Choroid plexus epithelial cell (primary cell): ENCODE measurements around the gene SLC6A15.

Source experiments
- DNase-seq: peaks from one replicate; pipeline ENCODE4 v3.0.0-alpha.2; 2010; ENCODE audit warnings: low read depth
- H3K4me3 ChIP-seq: 2 replicates; pipeline ENCODE4 v1.5.1; 2011; ENCODE audit warnings: low read depth, mild to moderate bottlenecking, control low read depth, low read length, moderate library complexity
- TF ChIP-seq, protein P1 (sequence below): conservative IDR thresholded peaks from 2 replicates; pipeline ENCODE4 v1.5.1; 2011; ENCODE audit warnings: low read depth, mild to moderate bottlenecking, control low read depth, inconsistent platforms, low read length, moderate library complexity

SLC6A15 gene

DNA sequence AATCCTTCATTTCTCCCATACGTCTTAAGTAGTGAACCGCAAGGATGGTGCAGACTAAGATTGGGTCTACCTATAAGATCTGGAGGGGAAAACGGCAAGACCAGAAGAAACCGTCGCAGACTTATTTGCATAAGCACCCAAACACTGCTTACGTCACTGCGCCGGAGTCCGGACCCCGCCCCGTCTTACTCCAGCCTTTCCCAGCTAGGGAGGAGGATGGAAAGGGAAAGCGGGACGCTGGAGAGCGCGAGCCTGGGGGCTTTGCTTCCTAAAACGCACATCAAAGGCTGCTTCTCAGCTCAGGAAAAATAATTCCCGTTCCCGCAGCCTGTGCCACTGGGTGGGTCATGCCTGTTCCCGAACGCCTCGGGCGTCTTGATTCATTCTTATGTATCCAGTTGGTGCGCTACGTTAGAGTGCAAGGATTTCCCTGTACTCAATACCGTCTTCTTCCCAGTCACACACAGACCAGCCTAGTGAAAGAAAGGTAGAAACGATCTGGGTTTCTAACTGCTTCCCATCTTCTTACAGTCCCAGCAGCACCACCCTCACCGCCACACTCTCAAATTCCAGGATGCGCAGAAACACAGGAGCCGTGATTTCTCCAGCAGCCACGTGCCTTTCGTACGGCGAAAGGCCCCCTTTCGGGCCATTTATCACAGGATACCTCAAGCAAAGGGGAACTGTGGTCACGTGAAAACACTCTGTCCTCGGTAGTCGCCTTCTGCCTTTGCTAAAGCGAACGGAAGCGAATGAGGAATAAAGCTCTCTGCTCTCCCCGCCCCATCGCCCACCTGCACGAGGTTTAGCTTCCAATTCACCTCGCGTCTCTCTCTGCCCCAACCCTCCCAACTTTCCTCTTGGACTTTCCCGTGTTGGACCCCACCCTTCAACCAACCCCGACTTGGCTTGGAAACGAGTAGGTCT lies 1.1 kb downstream of the SLC6A15 start:
- peak overlapping the region; percentile 87 for H3K4me3 ChIP-seq
- TF ChIP-seq, protein P1, sequence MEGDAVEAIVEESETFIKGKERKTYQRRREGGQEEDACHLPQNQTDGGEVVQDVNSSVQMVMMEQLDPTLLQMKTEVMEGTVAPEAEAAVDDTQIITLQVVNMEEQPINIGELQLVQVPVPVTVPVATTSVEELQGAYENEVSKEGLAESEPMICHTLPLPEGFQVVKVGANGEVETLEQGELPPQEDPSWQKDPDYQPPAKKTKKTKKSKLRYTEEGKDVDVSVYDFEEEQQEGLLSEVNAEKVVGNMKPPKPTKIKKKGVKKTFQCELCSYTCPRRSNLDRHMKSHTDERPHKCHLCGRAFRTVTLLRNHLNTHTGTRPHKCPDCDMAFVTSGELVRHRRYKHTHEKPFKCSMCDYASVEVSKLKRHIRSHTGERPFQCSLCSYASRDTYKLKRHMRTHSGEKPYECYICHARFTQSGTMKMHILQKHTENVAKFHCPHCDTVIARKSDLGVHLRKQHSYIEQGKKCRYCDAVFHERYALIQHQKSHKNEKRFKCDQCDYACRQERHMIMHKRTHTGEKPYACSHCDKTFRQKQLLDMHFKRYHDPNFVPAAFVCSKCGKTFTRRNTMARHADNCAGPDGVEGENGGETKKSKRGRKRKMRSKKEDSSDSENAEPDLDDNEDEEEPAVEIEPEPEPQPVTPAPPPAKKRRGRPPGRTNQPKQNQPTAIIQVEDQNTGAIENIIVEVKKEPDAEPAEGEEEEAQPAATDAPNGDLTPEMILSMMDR, result no peak
- peak; percentile 90 for DNase-seq

DNA sequence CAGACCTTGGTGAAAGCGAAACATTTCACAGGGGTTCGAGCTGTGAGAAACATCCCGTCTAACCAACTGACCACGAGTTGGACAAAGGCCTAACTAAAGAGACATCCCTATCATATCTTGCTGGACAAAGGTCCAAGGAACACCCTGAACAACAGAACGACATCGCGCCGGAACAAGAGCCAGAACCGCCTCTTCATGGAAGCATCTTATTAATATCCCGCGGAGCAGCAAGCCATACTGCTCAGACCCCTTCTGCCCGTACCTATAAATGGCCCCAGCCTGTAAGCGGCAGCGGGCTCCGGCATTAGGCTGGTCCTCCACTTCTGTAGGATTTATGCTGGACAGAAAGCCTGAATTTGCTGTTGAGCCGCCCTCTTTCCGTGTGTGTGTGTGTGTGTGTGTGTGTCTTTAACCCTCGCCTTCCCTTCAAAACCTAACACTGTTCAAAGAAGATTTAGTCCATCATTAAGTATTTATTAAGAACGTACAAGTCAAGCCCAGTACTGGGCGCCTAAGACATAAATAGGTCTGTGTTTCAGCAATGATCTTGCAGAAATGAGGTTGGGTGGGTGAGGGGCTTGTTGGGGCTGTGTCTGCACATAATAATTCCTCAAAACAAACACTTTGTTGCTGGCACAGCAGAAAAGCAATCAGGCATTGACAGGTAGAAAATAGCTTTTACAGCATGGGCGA lies 1.9 kb downstream of the SLC6A15 start:
- H3K4me3 ChIP-seq, result peak overlapping the region; percentile 87
- TF ChIP-seq, protein P1, result no peak
- peak; percentile 72 for DNase-seq

DNA sequence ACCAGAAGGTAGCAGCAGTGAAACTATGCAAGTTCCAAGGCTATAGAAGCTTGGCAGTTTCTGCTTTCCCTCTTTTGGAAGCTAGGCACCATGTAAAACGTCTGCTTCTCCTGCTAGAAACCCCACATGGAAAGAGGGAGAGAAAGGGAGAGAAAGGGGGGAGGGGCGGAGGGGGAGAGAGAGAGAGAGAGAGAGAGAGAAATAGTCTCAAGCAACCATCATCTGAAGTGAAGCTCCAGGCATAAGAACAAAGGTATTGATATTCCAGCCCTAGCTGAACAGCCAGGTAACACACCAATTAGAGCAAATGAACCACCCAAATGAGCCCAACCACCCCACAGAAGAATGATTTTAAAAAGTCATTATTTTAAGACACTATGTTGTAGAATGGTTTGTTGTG lies 8.5 kb downstream of the SLC6A15 start:
- DNase-seq, result no peak
- no peak overlapping the region for H3K4me3 ChIP-seq
- TF ChIP-seq, protein P1, result no peak

DNA sequence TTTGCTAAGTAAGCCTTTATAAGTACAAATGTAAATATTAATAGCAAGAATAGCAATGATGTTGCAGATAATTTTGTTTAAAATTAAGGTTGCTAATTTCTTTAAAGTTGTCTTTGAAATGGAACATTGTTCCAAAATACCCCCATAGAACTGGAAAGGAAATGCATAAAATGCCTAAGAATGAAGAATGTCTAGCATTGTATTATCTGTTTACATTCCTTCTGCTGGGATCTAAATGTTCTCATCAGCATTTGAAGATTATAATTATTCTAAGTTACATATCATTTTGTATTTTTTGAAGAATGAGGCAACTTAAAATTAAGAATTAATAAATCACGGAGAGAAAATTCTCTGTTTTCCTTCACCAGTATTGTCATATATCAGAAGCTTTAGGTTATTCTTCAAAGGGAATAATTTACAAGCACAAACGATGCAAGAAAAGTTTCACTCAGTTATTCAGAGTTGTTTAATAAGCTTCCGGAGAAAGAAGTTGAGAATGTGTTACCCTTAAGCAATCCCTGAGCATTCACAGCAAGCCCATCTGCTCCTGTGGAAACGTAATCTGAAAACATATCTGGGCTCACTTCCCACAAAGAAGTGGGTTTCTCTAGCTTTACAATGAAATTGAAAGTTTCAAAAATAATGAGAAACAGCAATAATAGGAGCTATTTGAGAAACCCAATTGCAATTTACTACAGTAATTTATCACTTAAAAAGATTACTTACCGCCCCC lies 21.3 kb downstream of the SLC6A15 start:
- H3K4me3 ChIP-seq, result no peak overlapping the region
- DNase-seq, result peak; percentile 92
- TF ChIP-seq, protein P1, result no peak

DNA sequence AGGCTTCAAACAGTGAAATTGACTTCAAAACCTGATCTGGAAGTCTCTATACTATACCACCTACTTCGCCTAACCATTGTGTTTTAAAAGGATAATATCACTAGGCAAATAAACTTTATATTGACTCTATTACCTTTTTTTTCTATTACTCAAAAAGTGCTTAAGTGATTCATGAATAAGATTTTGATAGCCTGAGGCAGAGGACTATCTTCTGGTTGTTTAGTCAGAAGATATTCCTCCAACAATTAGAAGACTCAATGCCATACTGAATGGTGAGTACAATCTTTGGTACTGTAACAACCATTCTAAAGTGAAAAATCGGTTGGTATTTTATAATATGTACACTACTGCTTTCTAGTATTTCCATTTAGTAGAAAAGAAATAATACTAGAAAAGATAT lies 22.8 kb downstream of the SLC6A15 start:
- DNase-seq, result no peak
- TF ChIP-seq, protein P1, result no peak
- no peak overlapping the region for H3K4me3 ChIP-seq

DNA sequence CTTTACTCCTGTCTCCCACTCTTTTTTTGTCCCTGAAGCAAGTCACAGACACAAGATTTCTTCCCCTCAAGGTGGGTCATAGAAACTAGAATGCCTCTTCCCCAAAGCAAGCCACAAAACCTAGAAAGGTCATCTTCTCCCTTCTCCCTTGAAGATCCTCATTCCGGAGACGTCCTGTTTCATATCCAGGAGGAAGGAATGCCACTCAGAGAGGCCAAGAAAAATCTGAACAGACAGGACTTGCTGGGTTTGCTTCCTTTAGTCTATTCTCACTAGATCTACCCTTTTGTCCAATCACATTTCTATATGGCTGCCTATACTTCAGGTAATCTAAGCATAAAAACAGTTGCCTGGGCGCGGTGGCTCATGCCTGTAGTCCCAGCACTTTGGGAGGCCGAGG lies 23.7 kb downstream of the SLC6A15 start:
- no peak for DNase-seq
- TF ChIP-seq, protein P1, result no peak

More for the DNA sequence above, 23.7 kb downstream of the SLC6A15 start:
- H3K4me3 ChIP-seq, result no peak overlapping the region
